ENCODE results near the gene TSPAN4. TPM values are rescaled to one million over a fixed set of nuclear protein-coding genes. Genes with fewer than 3 reads are reported as not detected.

The TSPAN4 gene
- polyA plus RNA-seq, 3 donors: 52.6 to 75.5 (median 63.1) TPM

- Mint-ChIP-seq H3K27me3 (ENCODE audit: low read depth in 3 of 3) (peaks cover 0 to 5% (median 2%) of the 10 kb centered on the region in 3 donors), H3K36me3 (no peaks in the 10 kb centered on the region), H3K4me1 (peaks cover 8% of the 10 kb centered on the region), H3K4me3 (no peak overlapping the region), H3K9me3 (peaks cover 0 to 2% (median 0%) of the 10 kb centered on the region in 7 donors), H3K27ac (no peak overlapping the region)
- no peaks in the 10 kb centered on the region for H3K27me3 ChIP-seq (ENCODE audit: control insufficient read depth in 2 of 2, insufficient read depth in 2 of 2, low read length in 2 of 2)
- H3K9me3 ChIP-seq (replicated peaks in 1 of 2; ENCODE audit: control insufficient read depth in 1 of 2, insufficient read depth in 1 of 2, low read length in 2 of 2): no peaks in the 10 kb centered on the region
- no peaks in the 10 kb centered on the region for H3K79me2 ChIP-seq (ENCODE audit: insufficient read depth, low read length)
- DNase-seq: no peak
- WGBS (ENCODE audit: insufficient coverage): 74% methylated on average over 13 of the region's 31 CpGs
- intact Hi-C loops (cut with micrococcal nuclease): no loop called here
- no peak overlapping the region for H3K4me2 ChIP-seq (replicated peaks; ENCODE audit: extremely low read depth, low read length, poor library complexity, severe bottlenecking)
- H3K27ac ChIP-seq (ENCODE audit: low read depth in 1 of 2, low read length in 2 of 2): no peak overlapping the region
- H3K4me3 ChIP-seq (replicated peaks in 1 of 3; ENCODE audit: low read depth in 2 of 3, low read length in 3 of 3): no peak overlapping the region
- H3K9ac ChIP-seq (ENCODE audit: insufficient read depth, low read length, poor library complexity, severe bottlenecking): no peak overlapping the region
- no peak for TF ChIP-seq CTCF (IDR thresholded peaks at IDR 0.05)
- peaks cover 0 to 3% of the 10 kb centered on the region in 2 donors for H3K36me3 ChIP-seq (replicated peaks in 1 of 2; ENCODE audit: control insufficient read depth in 1 of 2, insufficient read depth in 2 of 2, low read length in 2 of 2)
- H3K4me1 ChIP-seq (ENCODE audit: control insufficient read depth in 1 of 2, insufficient read depth in 2 of 2, low read length in 2 of 2): no peaks in the 10 kb centered on the region
- peaks cover 56% of the 10 kb centered on the region for H4K20me1 ChIP-seq (ENCODE audit: insufficient read depth, low read length)
- no peak overlapping the region for H2AFZ ChIP-seq (ENCODE audit: insufficient read depth, low read depth, low read length, poor library complexity, severe bottlenecking)
Measured at GRCh38 chr11:859394-860131, 16.9 kb downstream of the TSPAN4 start.

- intact Hi-C loops (cut with micrococcal nuclease): no loop called here
- H3K4me3 Mint-ChIP-seq: no peak overlapping the region
- Histone ChIP-seq H3K4me2 (replicated peaks; ENCODE audit: extremely low read depth, low read length, poor library complexity, severe bottlenecking) (no peak overlapping the region), H3K4me1 (ENCODE audit: control insufficient read depth in 1 of 2, insufficient read depth in 2 of 2, low read length in 2 of 2) (no peaks in the 10 kb centered on the region), H3K9me3 (replicated peaks in 1 of 2; ENCODE audit: control insufficient read depth in 1 of 2, insufficient read depth in 1 of 2, low read length in 2 of 2) (no peaks in the 10 kb centered on the region), H2AFZ (ENCODE audit: insufficient read depth, low read depth, low read length, poor library complexity, severe bottlenecking) (no peak overlapping the region), H3K36me3 (replicated peaks in 1 of 2; ENCODE audit: control insufficient read depth in 1 of 2, insufficient read depth in 2 of 2, low read length in 2 of 2) (peaks cover under 1 to 3% of the 10 kb centered on the region in 2 donors), H3K27ac (ENCODE audit: low read depth in 1 of 2, low read length in 2 of 2) (no peak overlapping the region), H3K9ac (ENCODE audit: insufficient read depth, low read length, poor library complexity, severe bottlenecking) (no peak overlapping the region), H4K20me1 (ENCODE audit: insufficient read depth, low read length) (peaks cover 47% of the 10 kb centered on the region), H3K27me3 (ENCODE audit: control insufficient read depth in 2 of 2, insufficient read depth in 2 of 2, low read length in 2 of 2) (no peaks in the 10 kb centered on the region), H3K79me2 (ENCODE audit: insufficient read depth, low read length) (no peaks in the 10 kb centered on the region), H3K4me3 (replicated peaks in 1 of 3; ENCODE audit: low read depth in 2 of 3, low read length in 3 of 3) (no peak overlapping the region)
- 85% methylated on average over 16 of the region's 21 CpGs for WGBS (ENCODE audit: insufficient coverage)
- H3K9me3 Mint-ChIP-seq: peaks cover 0 to 2% (median 0%) of the 10 kb centered on the region in 7 donors
- H3K4me1 Mint-ChIP-seq: peaks cover 8% of the 10 kb centered on the region
- H3K27me3 Mint-ChIP-seq (ENCODE audit: low read depth in 3 of 3): peaks cover 0 to 5% (median 2%) of the 10 kb centered on the region in 3 donors
- no peak overlapping the region for H3K27ac Mint-ChIP-seq
- peaks cover 0 to under 1% of the 10 kb centered on the region in 2 donors for H3K36me3 Mint-ChIP-seq
- TF ChIP-seq CTCF (IDR thresholded peaks at IDR 0.05): no peak
- no peak for DNase-seq
Measured at GRCh38 chr11:860234-861104, 17.8 kb downstream of the TSPAN4 start.

All from CD14-positive monocyte (primary cell).